Posterior vena cava (tissue), 2 donors: ENCODE results near the gene SCN3A. TPM values are rescaled to one million over a fixed set of nuclear protein-coding genes. Genes with fewer than 3 reads are reported as not detected.

Experiments used
- DNase-seq: peaks from one replicate; pipeline ENCODE4 v3.0.0-alpha.2; 2020; ENCODE audit warnings: low spot score
- intact Hi-C, 2 donors: fragments of 100-400 bp; cut with DNase I; formaldehyde crosslinking; loops; one replicate each; pipeline versions ENCODE4 v1.14.1 to v1.14.2; 2022 to 2023
- total RNA-seq, 2 donors: library from RNA; stranded (reverse); fragmentation: NEBNext Ultra II Directional; extraction: Animal tissue kit (Norgen Biotek cat#: 25700); gene quantifications; one replicate each; pipeline ENCODE4 v1.2.1, GENCODE V29; 2021
- donor health status: DM: yes; HTN: yes; CAD: no.
- donor health status: DM: yes; HTN: yes; CAD: no.

The SCN3A gene
- total RNA-seq, 2 donors from 2014 or later = 5.1 to 5.8 TPM

DNA sequence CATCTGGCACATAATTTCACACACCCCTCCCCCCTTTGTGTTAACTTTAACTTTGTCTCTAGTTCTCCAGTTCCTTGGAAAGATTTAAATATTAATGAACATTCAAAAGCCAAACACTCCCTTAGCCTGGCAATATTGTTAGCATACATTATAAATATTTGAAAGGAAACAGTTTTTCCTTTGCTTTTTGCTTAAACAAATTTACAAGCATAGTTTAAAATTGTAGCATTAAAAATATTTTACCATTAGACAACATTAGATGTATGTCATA lies 135.4 kb downstream of the SCN3A start:
- intact Hi-C loops = no loop called here
- DNase-seq = no peak

- no peak for DNase-seq
- intact Hi-C loops = no loop called here
Observed at GRCh38 chr2:165067643-165068486, 136.0 kb downstream of the SCN3A start.

DNA sequence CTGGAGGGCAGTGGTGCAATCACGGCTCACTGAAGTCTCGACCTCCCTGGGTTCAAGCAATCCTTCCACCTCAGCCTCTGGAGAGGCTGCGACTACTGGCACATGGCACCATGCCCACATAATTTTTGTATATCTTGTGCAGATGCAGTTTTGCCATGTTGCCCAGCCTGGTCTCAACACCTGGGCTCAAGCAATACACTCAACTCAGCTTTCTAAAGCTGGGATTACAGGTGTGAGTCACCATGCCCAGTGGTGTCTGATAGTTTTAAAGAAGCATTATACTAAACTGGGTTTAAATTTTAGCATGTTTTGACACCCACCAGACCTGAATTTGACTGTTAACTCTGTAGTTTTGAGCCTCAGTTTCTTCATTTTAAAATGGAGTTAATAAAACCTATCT lies 139.1 kb downstream of the SCN3A start:
- intact Hi-C loops = loop anchor here in 1 of 2 donors (5.0 kb wide), 1 partner anchor 512 kb away; no protein-coding TSS in a partner anchor
- DNase-seq = no peak

GRCh38 chr2:165060411-165060810 lies 143.4 kb downstream of the SCN3A start:
- intact Hi-C loops = loop anchor here in 1 of 2 donors (5.0 kb wide), 1 partner anchor 508 kb away; no protein-coding TSS in a partner anchor
- DNase-seq = no peak

GRCh38 chr2:165058476-165059265 lies 145.2 kb downstream of the SCN3A start:
- intact Hi-C loops = no loop called here
- no peak for DNase-seq

DNA sequence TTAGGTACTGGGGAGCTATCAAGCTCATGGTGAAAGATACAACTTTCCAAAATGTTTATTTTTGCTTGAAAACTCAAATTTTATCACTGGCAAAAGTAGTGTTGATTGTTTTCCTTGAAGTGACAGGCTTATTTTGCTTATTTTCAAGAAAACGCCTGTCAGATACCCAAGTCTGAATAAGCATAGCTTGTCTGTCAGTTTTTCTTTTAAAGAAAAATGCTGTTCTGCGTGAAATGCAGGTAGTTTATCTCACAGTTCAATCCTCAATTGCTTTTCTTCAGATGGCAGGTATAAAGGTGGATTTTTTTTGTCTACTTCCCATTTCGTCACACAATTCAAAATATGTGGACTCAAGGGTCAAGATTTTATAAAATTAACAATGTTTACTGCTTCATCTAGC lies 145.9 kb downstream of the SCN3A start:
- DNase-seq = no peak
- intact Hi-C loops = no loop called here

GRCh38 chr2:165057308-165057707 lies 146.5 kb downstream of the SCN3A start:
- intact Hi-C loops = no loop called here
- no peak for DNase-seq

DNA sequence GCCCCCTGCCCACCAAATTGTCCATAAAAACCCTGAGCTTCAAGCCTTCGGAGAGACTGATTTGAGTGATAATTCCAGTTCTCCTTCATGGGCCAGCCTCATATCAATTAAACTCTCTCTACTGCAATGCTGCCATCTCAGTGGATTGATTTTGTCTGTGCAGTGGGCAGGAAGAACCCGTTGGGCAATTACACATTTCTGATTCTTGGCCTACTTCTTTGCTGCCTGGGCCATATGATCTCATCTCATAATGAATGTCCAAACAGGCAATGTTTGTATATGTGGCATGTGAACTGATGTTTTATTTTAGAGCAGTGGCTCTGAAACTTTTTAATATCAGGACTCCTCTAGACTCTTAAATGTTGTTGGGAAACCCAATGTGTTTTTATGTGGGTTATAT lies 147.3 kb downstream of the SCN3A start:
- intact Hi-C loops = no loop called here
- DNase-seq = no peak

- DNase-seq = no peak
- intact Hi-C loops = no loop called here
Observed at GRCh38 chr2:165055082-165055851, 148.6 kb downstream of the SCN3A start.

DNA sequence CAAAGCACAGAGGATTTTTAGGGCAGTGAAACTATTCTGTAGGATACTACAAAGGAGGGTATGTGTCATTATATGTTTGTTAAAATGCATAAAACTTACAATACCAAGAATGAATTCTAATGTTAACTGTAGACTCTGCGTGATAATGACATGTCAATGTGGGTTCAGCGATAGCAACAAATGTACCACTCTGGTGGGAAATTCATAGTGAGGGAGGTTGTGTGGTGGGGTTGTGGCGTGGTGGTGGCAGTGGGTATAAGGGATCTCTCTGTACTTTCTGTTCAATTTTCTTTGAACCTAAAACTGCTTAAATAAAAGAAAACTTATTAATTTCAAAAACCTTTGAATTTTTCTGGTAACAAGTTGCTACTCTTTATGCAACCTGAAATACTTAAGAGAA lies 149.2 kb downstream of the SCN3A start:
- intact Hi-C loops = no loop called here

GRCh38 chr2:165044505-165045303 lies 159.1 kb downstream of the SCN3A start:
- intact Hi-C loops = no loop called here
- no peak for DNase-seq

More for the DNA sequence above, 149.2 kb downstream of the SCN3A start:
- DNase-seq = no peak

Other genes with a start within 250 kb of the SCN3A start
- 1 to 10 TPM; 1.3 to 2.1 TPM for gene SLC38A11, start 248.5 kb downstream of the SCN3A start, total RNA-seq
- gene SCN2A, start 35.4 kb upstream of the SCN3A start, total RNA-seq = 1 to 10 TPM in 1 of 2 donors, under 1 TPM in 1; 0.62 to 1.4 TPM